Mucosa of stomach (tissue), 1 donor: ENCODE measurements around the gene BRIP1.

Experiments
- H3K27me3 ChIP-seq: one replicate; pipeline ENCODE4 v1.7.0; 2013; ENCODE audit warnings: mild to moderate bottlenecking, low read length; ENCODE audit not compliant: control insufficient read depth, insufficient read depth
- H3K36me3 ChIP-seq: one replicate; pipeline ENCODE4 v1.7.0; 2013; ENCODE audit warnings: low read length; ENCODE audit not compliant: control insufficient read depth, insufficient read depth
- H3K4me1 ChIP-seq: one replicate; pipeline ENCODE4 v1.7.0; 2013; ENCODE audit warnings: mild to moderate bottlenecking, low read length; ENCODE audit not compliant: control insufficient read depth, insufficient read depth
- H3K4me3 ChIP-seq: one replicate; pipeline ENCODE4 v1.7.0; 2013; ENCODE audit warnings: low read length
- H3K9ac ChIP-seq: one replicate; pipeline ENCODE4 v1.7.0; 2013; ENCODE audit warnings: mild to moderate bottlenecking, low read length, moderate library complexity
- H3K9me3 ChIP-seq: one replicate; pipeline ENCODE4 v1.7.0; 2013; ENCODE audit warnings: mild to moderate bottlenecking, low read length, moderate library complexity; ENCODE audit not compliant: control insufficient read depth
- donor health status: Pancreatic carcinoma.

Gene BRIP1

GRCh38 chr17:61746248-61746985 lies 116.9 kb downstream of the BRIP1 start:
- H3K9me3 ChIP-seq, result no peaks in the 10 kb centered on the region
- H3K36me3 ChIP-seq, result no peaks in the 10 kb centered on the region
- H3K27me3 ChIP-seq, result no peaks in the 10 kb centered on the region
- H3K4me1 ChIP-seq, result no peaks in the 10 kb centered on the region
- H3K9ac ChIP-seq, result no peak overlapping the region
- H3K4me3 ChIP-seq, result no peak overlapping the region

- Histone ChIP-seq H3K36me3 (no peaks in the 10 kb centered on the region), H3K4me3 (no peak overlapping the region), H3K9ac (no peak overlapping the region), H3K9me3 (no peaks in the 10 kb centered on the region), H3K4me1 (no peaks in the 10 kb centered on the region), H3K27me3 (no peaks in the 10 kb centered on the region)
These were observed 118.5 kb downstream of the BRIP1 start for GRCh38 chr17:61744804-61745203.

- Histone ChIP-seq H3K9me3 (no peaks in the 10 kb centered on the region), H3K4me1 (no peaks in the 10 kb centered on the region), H3K27me3 (no peaks in the 10 kb centered on the region), H3K4me3 (no peak overlapping the region), H3K36me3 (no peaks in the 10 kb centered on the region), H3K9ac (no peak overlapping the region)
These were observed 119.1 kb downstream of the BRIP1 start for GRCh38 chr17:61744252-61744651.

- H3K4me3 ChIP-seq, result no peak overlapping the region
- no peaks in the 10 kb centered on the region for H3K27me3 ChIP-seq
- no peaks in the 10 kb centered on the region for H3K4me1 ChIP-seq
- H3K36me3 ChIP-seq, result no peaks in the 10 kb centered on the region
- no peak overlapping the region for H3K9ac ChIP-seq
- no peaks in the 10 kb centered on the region for H3K9me3 ChIP-seq
These were observed 119.6 kb downstream of the BRIP1 start for GRCh38 chr17:61743766-61744165.

- no peak overlapping the region for H3K4me3 ChIP-seq
- no peaks in the 10 kb centered on the region for H3K4me1 ChIP-seq
- H3K9me3 ChIP-seq, result no peaks in the 10 kb centered on the region
- H3K36me3 ChIP-seq, result no peaks in the 10 kb centered on the region
- H3K27me3 ChIP-seq, result no peaks in the 10 kb centered on the region
- H3K9ac ChIP-seq, result no peak overlapping the region
These were observed 124.3 kb downstream of the BRIP1 start for GRCh38 chr17:61739002-61739401.

- no peaks in the 10 kb centered on the region for H3K36me3 ChIP-seq
- no peaks in the 10 kb centered on the region for H3K4me1 ChIP-seq
- H3K9me3 ChIP-seq, result no peaks in the 10 kb centered on the region
- H3K9ac ChIP-seq, result no peak overlapping the region
- H3K27me3 ChIP-seq, result no peaks in the 10 kb centered on the region
- no peak overlapping the region for H3K4me3 ChIP-seq
These were observed 125.1 kb downstream of the BRIP1 start for GRCh38 chr17:61738249-61738648.

GRCh38 chr17:61737820-61738219 lies 125.5 kb downstream of the BRIP1 start:
- Histone ChIP-seq H3K4me3 (no peak overlapping the region), H3K9ac (no peak overlapping the region), H3K9me3 (no peaks in the 10 kb centered on the region), H3K4me1 (no peaks in the 10 kb centered on the region), H3K27me3 (no peaks in the 10 kb centered on the region), H3K36me3 (no peaks in the 10 kb centered on the region)

GRCh38 chr17:61736438-61736837 lies 126.9 kb downstream of the BRIP1 start:
- no peaks in the 10 kb centered on the region for H3K4me1 ChIP-seq
- no peak overlapping the region for H3K4me3 ChIP-seq
- H3K27me3 ChIP-seq, result no peaks in the 10 kb centered on the region
- H3K9ac ChIP-seq, result no peak overlapping the region
- no peaks in the 10 kb centered on the region for H3K9me3 ChIP-seq
- H3K36me3 ChIP-seq, result no peaks in the 10 kb centered on the region

GRCh38 chr17:61735807-61736206 lies 127.5 kb downstream of the BRIP1 start:
- H3K9me3 ChIP-seq, result no peaks in the 10 kb centered on the region
- no peaks in the 10 kb centered on the region for H3K27me3 ChIP-seq
- H3K4me1 ChIP-seq, result no peaks in the 10 kb centered on the region
- no peak overlapping the region for H3K4me3 ChIP-seq
- no peaks in the 10 kb centered on the region for H3K36me3 ChIP-seq
- no peak overlapping the region for H3K9ac ChIP-seq

GRCh38 chr17:61734466-61734865 lies 128.9 kb downstream of the BRIP1 start:
- Histone ChIP-seq H3K4me3 (no peak overlapping the region), H3K4me1 (no peaks in the 10 kb centered on the region), H3K9ac (no peak overlapping the region), H3K27me3 (no peaks in the 10 kb centered on the region), H3K9me3 (no peaks in the 10 kb centered on the region), H3K36me3 (no peaks in the 10 kb centered on the region)

- H3K4me3 ChIP-seq, result no peak overlapping the region
- no peak overlapping the region for H3K9ac ChIP-seq
- no peaks in the 10 kb centered on the region for H3K27me3 ChIP-seq
- no peaks in the 10 kb centered on the region for H3K36me3 ChIP-seq
- H3K9me3 ChIP-seq, result no peaks in the 10 kb centered on the region
- no peaks in the 10 kb centered on the region for H3K4me1 ChIP-seq
These were observed 129.3 kb downstream of the BRIP1 start for GRCh38 chr17:61734012-61734411.

- no peak overlapping the region for H3K4me3 ChIP-seq
- H3K9ac ChIP-seq, result no peak overlapping the region
- no peaks in the 10 kb centered on the region for H3K9me3 ChIP-seq
- H3K36me3 ChIP-seq, result no peaks in the 10 kb centered on the region
- H3K4me1 ChIP-seq, result no peaks in the 10 kb centered on the region
- no peaks in the 10 kb centered on the region for H3K27me3 ChIP-seq
These were observed 130.3 kb downstream of the BRIP1 start for GRCh38 chr17:61733021-61733420.

- H3K9ac ChIP-seq, result no peak overlapping the region
- H3K4me3 ChIP-seq, result no peak overlapping the region
- no peaks in the 10 kb centered on the region for H3K36me3 ChIP-seq
These were observed 131.2 kb downstream of the BRIP1 start for GRCh38 chr17:61732169-61732568.

More at GRCh38 chr17:61732169-61732568, 131.2 kb downstream of the BRIP1 start:
- Histone ChIP-seq H3K4me1 (no peaks in the 10 kb centered on the region), H3K9me3 (no peaks in the 10 kb centered on the region), H3K27me3 (no peaks in the 10 kb centered on the region)
